Loucy (cell line): ENCODE results near the gene NEUROD2.

Experiments used
- EZH2phosphoT487 ChIP-seq: fragments of 200-600 bp; IDR thresholded peaks from 2 replicates; pipeline ENCODE4 v1.6.1; 2018; ENCODE audit warnings: antibody characterized with exemption, mild to moderate bottlenecking, moderate library complexity, borderline replicate concordance
- TF ChIP-seq, protein P1 (sequence below): fragments of 200-600 bp; sonication (generic); conservative IDR thresholded peaks from 2 replicates; pipeline ENCODE4 v1.5.1; 2014; ENCODE audit warnings: mild to moderate bottlenecking, antibody characterized with exemption, low read length

DNA sequence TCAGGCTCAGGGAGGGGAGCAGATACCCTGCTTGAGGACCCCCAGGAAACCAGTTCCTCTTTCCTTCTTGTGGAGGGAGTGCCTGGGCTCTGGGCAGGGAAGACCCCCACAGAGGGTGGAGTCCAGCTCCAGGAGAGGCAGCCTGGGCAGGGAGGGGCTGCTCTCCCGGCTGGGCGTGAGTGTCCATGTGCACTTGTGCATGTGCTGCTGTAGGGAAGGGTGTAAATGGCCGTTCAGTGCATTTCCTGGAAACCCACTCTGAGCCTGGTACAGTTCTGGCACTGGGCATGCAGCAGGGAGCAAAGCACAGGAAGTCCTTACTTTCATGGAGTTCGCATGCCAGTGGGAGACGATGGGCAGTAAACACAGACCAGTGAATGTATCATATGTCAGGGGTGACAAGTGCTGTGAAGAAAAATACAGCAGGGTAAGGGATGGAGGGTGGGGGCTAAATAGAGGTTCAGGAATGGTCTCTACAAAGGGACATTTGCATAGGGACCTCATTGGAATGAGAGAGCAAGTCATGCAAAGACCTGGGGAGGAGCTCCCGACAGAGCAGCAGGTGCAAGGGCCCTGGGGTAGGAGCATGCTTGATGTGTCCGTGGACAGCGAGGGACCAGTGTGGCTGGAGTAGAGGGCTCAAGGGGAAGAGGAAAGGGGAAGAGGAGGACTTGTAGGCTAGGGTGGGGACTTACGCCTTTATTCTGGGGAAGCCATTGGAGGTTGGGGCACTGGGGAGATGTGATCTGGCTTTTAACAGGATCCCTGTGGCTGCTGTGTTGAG, 34.8 kb upstream of the NEUROD2 start:
- TF ChIP-seq, protein P1, sequence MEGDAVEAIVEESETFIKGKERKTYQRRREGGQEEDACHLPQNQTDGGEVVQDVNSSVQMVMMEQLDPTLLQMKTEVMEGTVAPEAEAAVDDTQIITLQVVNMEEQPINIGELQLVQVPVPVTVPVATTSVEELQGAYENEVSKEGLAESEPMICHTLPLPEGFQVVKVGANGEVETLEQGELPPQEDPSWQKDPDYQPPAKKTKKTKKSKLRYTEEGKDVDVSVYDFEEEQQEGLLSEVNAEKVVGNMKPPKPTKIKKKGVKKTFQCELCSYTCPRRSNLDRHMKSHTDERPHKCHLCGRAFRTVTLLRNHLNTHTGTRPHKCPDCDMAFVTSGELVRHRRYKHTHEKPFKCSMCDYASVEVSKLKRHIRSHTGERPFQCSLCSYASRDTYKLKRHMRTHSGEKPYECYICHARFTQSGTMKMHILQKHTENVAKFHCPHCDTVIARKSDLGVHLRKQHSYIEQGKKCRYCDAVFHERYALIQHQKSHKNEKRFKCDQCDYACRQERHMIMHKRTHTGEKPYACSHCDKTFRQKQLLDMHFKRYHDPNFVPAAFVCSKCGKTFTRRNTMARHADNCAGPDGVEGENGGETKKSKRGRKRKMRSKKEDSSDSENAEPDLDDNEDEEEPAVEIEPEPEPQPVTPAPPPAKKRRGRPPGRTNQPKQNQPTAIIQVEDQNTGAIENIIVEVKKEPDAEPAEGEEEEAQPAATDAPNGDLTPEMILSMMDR, result no peak
- TF ChIP-seq EZH2phosphoT487, result no peak
